ENCODE measurements around the gene SHROOM3. TPM values are rescaled to one million over a fixed set of nuclear protein-coding genes. Genes with fewer than 3 reads are reported as not detected.
"Not testable (repeated sequence)": the region's sequence is repeated elsewhere in the genome, so short reads cannot be mapped to it uniquely, and the experiment has no call there.

SHROOM3 gene
- total and polyA plus RNA-seq, 2 donors (not counting 3 experiments of a cell fraction or from before 2014, with no cell fraction given): 2.7 to 6.7 TPM

DNA sequence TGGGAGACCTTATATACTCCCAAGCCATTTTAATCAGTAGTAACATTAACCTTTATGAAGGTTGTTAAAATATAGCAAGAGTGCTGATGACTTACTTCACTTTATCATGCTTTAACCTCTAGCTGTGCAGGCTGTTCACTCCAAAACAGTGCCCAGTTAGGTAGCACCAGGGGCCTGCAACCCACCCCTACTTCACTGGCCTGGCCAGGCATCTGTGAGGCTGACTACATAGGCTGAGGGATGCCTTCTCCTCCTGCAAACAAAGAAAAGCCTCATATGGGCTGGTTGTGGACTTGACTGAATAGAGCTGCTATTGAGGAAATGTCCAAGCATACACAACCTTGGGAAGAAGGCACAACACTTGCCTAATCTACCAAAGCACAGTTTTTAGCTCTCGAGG, 172.8 kb downstream of the SHROOM3 start:
- no peaks in the 10 kb centered on the region for H3K9me3 ChIP-seq (replicated peaks; ENCODE audit: control insufficient read depth, insufficient read depth, low read length)
- no peaks in the 10 kb centered on the region for H3K9me1 ChIP-seq (replicated peaks; ENCODE audit: control insufficient read depth, extremely low read depth, insufficient read depth, low read length)
- no peaks in the 10 kb centered on the region for H4K20me1 ChIP-seq (replicated peaks; ENCODE audit: control insufficient read depth, extremely low read depth, insufficient read depth, low read length)
- no peak overlapping the region for H3K27ac ChIP-seq (ENCODE audit: insufficient read depth, low read depth, low read length)
- no peak overlapping the region for H3K4me3 ChIP-seq (replicated peaks in 1 of 3; ENCODE audit: insufficient read depth in 1 of 3, low read depth in 1 of 3, low read length in 3 of 3)
- peaks cover 8% of the 10 kb centered on the region for H3K4me1 ChIP-seq (ENCODE audit: control insufficient read depth, extremely low read depth, insufficient read depth, low read length)
- ChIA-PET POLR2A (no interaction called here), CTCF (interaction anchor here (1.0 kb wide), 1 partner anchor 22 kb away, joined by 3 read pairs; no protein-coding TSS in a partner anchor)
- H3K27me3 ChIP-seq (ENCODE audit: control insufficient read depth in 2 of 2, insufficient read depth in 2 of 2, low read length in 2 of 2): no peaks in the 10 kb centered on the region
- no peak for TF ChIP-seq POLR2A (IDR thresholded peaks at IDR 0.05; ENCODE audit: low read depth, low read length)
- TF ChIP-seq POLR2AphosphoS5 (IDR thresholded peaks at IDR 0.05; ENCODE audit: insufficient read depth, low read depth, low read length): no peak
- H3K36me3 ChIP-seq (ENCODE audit: control insufficient read depth in 2 of 2, extremely low read depth in 1 of 2, insufficient read depth in 2 of 2, low read length in 2 of 2): no peaks in the 10 kb centered on the region
- intact Hi-C loops (cut with micrococcal nuclease): no loop called here
- H3K9ac ChIP-seq (replicated peaks; ENCODE audit: extremely low read depth, insufficient read depth, low read length): no peak overlapping the region
- DNase-seq (ENCODE audit: low read depth, low spot score) (no peak), FAIRE-seq (no peak)
- dilution Hi-C loops (cut with MboI; ENCODE audit: extremely low pct_ligation_motif_present, low sequenced_read_pairs): no loop called here
- no peaks in the 10 kb centered on the region for H3K79me2 ChIP-seq (ENCODE audit: control insufficient read depth, insufficient read depth, low read length)
- no peak overlapping the region for H3K4me2 ChIP-seq (ENCODE audit: insufficient read depth, low read length)
- BruUV-seq (replicated peaks): no TSS peak
- H2AFZ ChIP-seq (ENCODE audit: low read depth, low read length): no peak overlapping the region

DNA sequence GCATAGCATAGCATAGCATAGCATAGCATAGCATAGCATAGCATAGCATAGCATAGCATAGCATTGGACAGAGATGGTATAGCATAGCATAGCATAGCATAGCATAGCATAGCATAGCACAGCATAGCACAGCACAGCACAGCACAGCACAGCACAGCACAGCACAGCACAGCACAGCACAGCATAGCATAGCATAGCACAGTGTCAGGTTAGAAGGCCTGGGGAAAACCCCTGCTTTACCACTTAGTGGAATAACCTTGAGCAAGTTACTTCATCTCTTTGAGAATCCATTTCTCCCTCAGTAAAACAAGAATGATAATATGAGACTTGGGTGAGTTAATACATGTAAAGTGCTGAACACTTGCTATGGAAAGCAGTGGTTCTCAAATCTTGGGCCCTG, 173.5 kb downstream of the SHROOM3 start:
- DNase-seq (ENCODE audit: low read depth, low spot score); H3K4me1 ChIP-seq (ENCODE audit: control insufficient read depth, extremely low read depth, insufficient read depth, low read length); H3K4me3 ChIP-seq (replicated peaks in 1 of 3; ENCODE audit: insufficient read depth in 1 of 3, low read depth in 1 of 3, low read length in 3 of 3); H3K27ac ChIP-seq (ENCODE audit: insufficient read depth, low read depth, low read length); H3K9me1 ChIP-seq (replicated peaks; ENCODE audit: control insufficient read depth, extremely low read depth, insufficient read depth, low read length); H2AFZ ChIP-seq (ENCODE audit: low read depth, low read length); BruUV-seq (replicated peaks); H3K36me3 ChIP-seq (ENCODE audit: control insufficient read depth in 2 of 2, extremely low read depth in 1 of 2, insufficient read depth in 2 of 2, low read length in 2 of 2); dilution Hi-C loops (cut with MboI; ENCODE audit: extremely low pct_ligation_motif_present, low sequenced_read_pairs); H3K4me2 ChIP-seq (ENCODE audit: insufficient read depth, low read length); POLR2A ChIA-PET; H4K20me1 ChIP-seq (replicated peaks; ENCODE audit: control insufficient read depth, extremely low read depth, insufficient read depth, low read length); FAIRE-seq; H3K9ac ChIP-seq (replicated peaks; ENCODE audit: extremely low read depth, insufficient read depth, low read length); H3K27me3 ChIP-seq (ENCODE audit: control insufficient read depth in 2 of 2, insufficient read depth in 2 of 2, low read length in 2 of 2); intact Hi-C loops (cut with micrococcal nuclease); H3K9me3 ChIP-seq (replicated peaks; ENCODE audit: control insufficient read depth, insufficient read depth, low read length); H3K79me2 ChIP-seq (ENCODE audit: control insufficient read depth, insufficient read depth, low read length): not testable (repeated sequence)
- CTCF ChIA-PET: interaction anchor here (1.0 kb wide), 1 partner anchor 23 kb away, joined by 3 read pairs; no protein-coding TSS in a partner anchor

All from endothelial cell of umbilical vein (primary cell).